ENCODE data around the gene PVALEF.

Gene PVALEF

DNA sequence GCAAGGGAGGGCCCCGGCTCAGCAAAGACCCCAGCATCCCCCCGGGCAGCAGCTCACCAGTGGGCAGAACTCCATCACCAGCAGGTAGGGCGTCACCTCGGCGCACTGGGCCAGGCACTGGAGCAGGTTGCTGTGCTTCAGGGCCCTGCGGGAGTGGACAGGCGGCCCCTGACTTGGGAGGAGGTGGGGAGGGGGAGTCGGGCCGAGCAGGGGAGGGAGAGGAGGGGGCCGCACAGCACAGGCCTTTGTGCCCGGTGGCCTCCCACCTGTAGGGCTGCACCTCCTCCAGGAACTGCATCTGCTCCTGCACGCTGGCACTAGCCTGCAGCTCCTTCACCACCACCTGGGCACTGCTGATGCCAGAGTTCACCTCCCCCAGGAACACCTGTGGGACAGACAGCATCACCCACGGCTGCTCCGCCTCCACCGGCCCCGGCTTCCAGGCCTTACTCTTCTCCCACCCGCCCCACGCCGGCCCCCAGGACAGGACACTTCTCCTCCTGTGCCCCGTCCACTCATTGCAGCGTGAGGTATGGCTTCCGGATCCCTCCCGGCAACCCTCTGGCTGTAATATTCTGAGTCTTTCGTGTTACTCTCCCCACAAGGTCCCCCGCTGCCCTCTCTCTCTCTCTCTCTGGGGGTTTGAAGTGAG is 37.7 kb upstream of the PVALEF start:
- no peaks in the 10 kb centered on the region for H3K27me3 ChIP-seq (replicated peaks; ENCODE audit: control insufficient read depth, insufficient read depth, low read length)

DNA sequence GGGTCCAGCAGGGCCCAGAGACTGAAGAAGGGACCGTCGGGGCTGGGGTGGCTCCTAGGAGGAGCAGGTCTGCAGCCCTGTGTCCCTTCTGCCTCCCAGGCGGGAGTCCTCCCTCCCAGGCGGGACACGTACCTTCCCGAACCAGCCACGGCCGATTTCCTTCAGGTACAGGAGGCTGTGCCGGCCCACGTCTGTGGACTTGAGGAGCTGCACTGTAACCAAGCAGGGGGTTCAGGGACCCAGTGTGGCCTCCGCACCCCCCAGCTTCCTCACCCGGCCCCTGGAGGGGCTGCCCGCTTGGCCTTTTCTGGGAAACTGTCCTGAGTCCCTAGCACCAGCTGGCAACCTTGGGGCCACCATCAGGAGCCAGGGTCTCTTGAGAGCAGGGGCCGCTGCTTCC is 37.0 kb upstream of the PVALEF start:
- Histone ChIP-seq H3K27me3 (replicated peaks; ENCODE audit: control insufficient read depth, insufficient read depth, low read length) (no peaks in the 10 kb centered on the region), H3K4me3 (replicated peaks; ENCODE audit: low read depth, low read length) (no peak overlapping the region), H3K36me3 (ENCODE audit: control insufficient read depth, insufficient read depth, low read length) (no peaks in the 10 kb centered on the region)
- TF ChIP-seq, protein P1, sequence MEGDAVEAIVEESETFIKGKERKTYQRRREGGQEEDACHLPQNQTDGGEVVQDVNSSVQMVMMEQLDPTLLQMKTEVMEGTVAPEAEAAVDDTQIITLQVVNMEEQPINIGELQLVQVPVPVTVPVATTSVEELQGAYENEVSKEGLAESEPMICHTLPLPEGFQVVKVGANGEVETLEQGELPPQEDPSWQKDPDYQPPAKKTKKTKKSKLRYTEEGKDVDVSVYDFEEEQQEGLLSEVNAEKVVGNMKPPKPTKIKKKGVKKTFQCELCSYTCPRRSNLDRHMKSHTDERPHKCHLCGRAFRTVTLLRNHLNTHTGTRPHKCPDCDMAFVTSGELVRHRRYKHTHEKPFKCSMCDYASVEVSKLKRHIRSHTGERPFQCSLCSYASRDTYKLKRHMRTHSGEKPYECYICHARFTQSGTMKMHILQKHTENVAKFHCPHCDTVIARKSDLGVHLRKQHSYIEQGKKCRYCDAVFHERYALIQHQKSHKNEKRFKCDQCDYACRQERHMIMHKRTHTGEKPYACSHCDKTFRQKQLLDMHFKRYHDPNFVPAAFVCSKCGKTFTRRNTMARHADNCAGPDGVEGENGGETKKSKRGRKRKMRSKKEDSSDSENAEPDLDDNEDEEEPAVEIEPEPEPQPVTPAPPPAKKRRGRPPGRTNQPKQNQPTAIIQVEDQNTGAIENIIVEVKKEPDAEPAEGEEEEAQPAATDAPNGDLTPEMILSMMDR (IDR thresholded peaks at IDR 0.05; ENCODE audit: insufficient read depth, low read length, poor library complexity, severe bottlenecking) = no peak
- DNase-seq (ENCODE audit: extremely low read depth, insufficient read length) = no peak

More for the DNA sequence above, 37.7 kb upstream of the PVALEF start:
- DNase-seq (ENCODE audit: extremely low read depth, insufficient read length) = no peak
- TF ChIP-seq, protein P1 (IDR thresholded peaks at IDR 0.05; ENCODE audit: insufficient read depth, low read length, poor library complexity, severe bottlenecking) = no peak
- Histone ChIP-seq H3K36me3 (ENCODE audit: control insufficient read depth, insufficient read depth, low read length) (no peaks in the 10 kb centered on the region), H3K4me3 (replicated peaks; ENCODE audit: low read depth, low read length) (no peak overlapping the region)

DNA sequence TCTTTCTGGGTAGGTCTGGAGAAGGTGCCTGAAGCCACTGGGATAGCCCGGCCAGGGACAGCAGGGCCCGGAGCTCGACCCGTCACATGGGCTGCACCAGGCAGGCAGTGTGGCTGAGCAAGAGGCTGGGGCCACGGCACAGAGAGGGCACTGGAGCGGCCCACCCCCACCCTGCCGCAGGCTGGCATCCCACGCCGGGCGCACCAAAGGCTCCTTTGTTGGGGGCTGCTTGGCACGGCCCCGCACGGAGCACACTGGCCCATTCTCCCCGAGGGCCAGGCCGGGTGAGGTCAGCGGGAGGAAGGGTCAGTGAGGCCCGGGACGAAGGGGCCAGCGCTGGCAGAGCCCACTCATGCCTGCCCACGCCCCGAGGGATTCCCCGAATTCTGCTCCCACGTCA is 36.5 kb upstream of the PVALEF start:
- TF ChIP-seq, protein P1 (IDR thresholded peaks at IDR 0.05; ENCODE audit: insufficient read depth, low read length, poor library complexity, severe bottlenecking) = no peak
- no peaks in the 10 kb centered on the region for H3K27me3 ChIP-seq (replicated peaks; ENCODE audit: control insufficient read depth, insufficient read depth, low read length)
- no peak for DNase-seq (ENCODE audit: extremely low read depth, insufficient read length)
- no peak overlapping the region for H3K4me3 ChIP-seq (replicated peaks; ENCODE audit: low read depth, low read length)
- no peaks in the 10 kb centered on the region for H3K36me3 ChIP-seq (ENCODE audit: control insufficient read depth, insufficient read depth, low read length)

DNA sequence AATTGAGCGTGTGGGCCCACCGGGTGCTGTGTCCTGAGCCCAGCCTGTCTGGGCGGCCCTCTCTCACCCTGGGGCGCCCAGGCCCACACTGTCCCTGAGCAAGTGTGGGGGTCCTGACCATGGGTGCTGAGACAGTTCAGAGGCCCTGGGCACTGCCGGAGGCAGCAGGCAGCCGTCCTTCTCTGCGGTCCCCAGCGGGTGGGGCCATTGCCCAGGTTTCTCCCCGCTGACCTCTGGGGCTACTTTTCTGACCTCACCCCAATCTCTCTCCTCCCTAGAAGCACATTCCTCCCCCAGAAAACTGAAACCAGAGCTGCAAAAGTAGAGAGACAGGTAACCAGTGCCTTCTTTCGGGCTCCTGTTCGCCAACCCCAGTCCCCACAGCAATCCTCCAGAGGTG is 36.0 kb upstream of the PVALEF start:
- H3K27me3 ChIP-seq (replicated peaks; ENCODE audit: control insufficient read depth, insufficient read depth, low read length) = no peaks in the 10 kb centered on the region
- DNase-seq (ENCODE audit: extremely low read depth, insufficient read length) = no peak
- no peak overlapping the region for H3K4me3 ChIP-seq (replicated peaks; ENCODE audit: low read depth, low read length)
- no peaks in the 10 kb centered on the region for H3K36me3 ChIP-seq (ENCODE audit: control insufficient read depth, insufficient read depth, low read length)
- TF ChIP-seq, protein P1 (IDR thresholded peaks at IDR 0.05; ENCODE audit: insufficient read depth, low read length, poor library complexity, severe bottlenecking) = no peak

DNA sequence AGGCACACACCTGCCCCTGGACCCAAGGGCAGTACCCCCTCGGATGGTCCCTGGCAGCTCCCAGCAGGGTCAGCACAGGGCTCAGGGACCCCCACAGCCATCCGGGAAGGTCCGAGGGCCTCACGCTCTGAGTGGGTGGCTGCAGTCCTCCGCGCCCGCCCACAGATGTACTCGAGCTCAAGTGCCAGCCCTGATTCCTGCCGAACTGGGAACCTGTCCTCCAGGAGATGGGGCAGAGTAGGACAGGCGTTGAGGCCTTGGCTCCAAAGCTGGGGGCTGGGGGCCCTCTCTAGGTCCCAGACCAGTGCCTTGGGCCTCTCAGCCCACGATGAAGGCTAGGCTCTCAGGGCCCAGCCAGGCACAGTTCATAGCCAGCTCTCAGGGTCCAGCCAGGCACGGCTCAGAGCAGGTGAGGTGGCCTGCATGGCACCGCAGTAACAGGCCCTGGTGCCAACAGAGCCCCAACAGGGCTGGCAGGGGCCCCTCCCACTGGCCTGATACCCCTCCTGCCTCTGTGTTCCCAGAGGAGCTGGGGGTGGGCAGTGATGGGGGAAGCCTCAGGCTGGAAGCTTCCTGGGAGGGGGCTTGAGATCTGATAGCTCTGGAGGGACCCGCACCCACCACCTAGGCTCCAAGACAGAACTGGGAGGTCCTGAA is 35.5 kb upstream of the PVALEF start:
- H3K27me3 ChIP-seq (replicated peaks; ENCODE audit: control insufficient read depth, insufficient read depth, low read length) = no peaks in the 10 kb centered on the region
- DNase-seq (ENCODE audit: extremely low read depth, insufficient read length) = no peak
- TF ChIP-seq, protein P1 (IDR thresholded peaks at IDR 0.05; ENCODE audit: insufficient read depth, low read length, poor library complexity, severe bottlenecking) = no peak
- H3K4me3 ChIP-seq (replicated peaks; ENCODE audit: low read depth, low read length) = no peak overlapping the region
- H3K36me3 ChIP-seq (ENCODE audit: control insufficient read depth, insufficient read depth, low read length) = no peaks in the 10 kb centered on the region

All from GM06990 (cell line).